Tibial nerve (tissue), 4 donors: Measurements from ENCODE around the gene SMIM34. TPM values are rescaled to one million over a fixed set of nuclear protein-coding genes. Genes with fewer than 3 reads are reported as not detected.
"Not testable (repeated sequence)": the region's sequence is repeated elsewhere in the genome, so short reads cannot be mapped to it uniquely, and the experiment has no call there.

ENCODE experiments used
- DNase-seq, 2 donors: peaks; one replicate each; pipeline ENCODE4 v3.0.0-alpha.2; 2019; ENCODE audit warnings: low spot score in 2 of 2
- H3K27ac ChIP-seq, 4 donors: fragments of 200-600 bp; sonication (generic) in 3 of 4; one replicate each; pipeline ENCODE4 v1.5.1; 2017 to 2019; ENCODE audit warnings: mild to moderate bottlenecking in 1 of 4
- H3K27me3 ChIP-seq, 2 donors: fragments of 200-600 bp; sonication (generic) in 1 of 2; one replicate each; pipeline versions ENCODE4 v1.5.1 to v1.6.0; 2017 to 2019
- H3K36me3 ChIP-seq, 3 donors: fragments of 200-600 bp; sonication (generic); one replicate each; pipeline ENCODE4 v1.5.1; 2018 to 2019
- H3K4me1 ChIP-seq, 4 donors: fragments of 200-600 bp; sonication (generic) in 3 of 4; one replicate each; pipeline ENCODE4 v1.5.1; 2017 to 2019
- H3K4me3 ChIP-seq, 4 donors: fragments of 200-600 bp; sonication (generic) in 3 of 4; one replicate each; pipeline ENCODE4 v1.5.1; 2017 to 2019; ENCODE audit warnings: mild to moderate bottlenecking in 1 of 4, moderate library complexity in 1 of 4
- H3K9me3 ChIP-seq, 4 donors: fragments of 200-600 bp; sonication (generic) in 3 of 4; one replicate each; pipeline ENCODE4 v1.5.1; 2017 to 2019
- EP300 ChIP-seq, 2 donors: sonication (generic); formaldehyde crosslinking; IDR thresholded peaks; one replicate each; pipeline ENCODE4 v1.6.1; 2017; ENCODE audit warnings: antibody characterized with exemption in 2 of 2, mild to moderate bottlenecking in 1 of 2
- POLR2A ChIP-seq, 2 donors: fragments of 450-650 bp; IDR thresholded peaks; one replicate each; pipeline ENCODE4 v1.6.1; 2017; ENCODE audit warnings: antibody characterized with exemption in 2 of 2, mild to moderate bottlenecking in 2 of 2, moderate library complexity in 2 of 2
- WGBS, 2 donors: methylation state at CpG; one replicate each; pipeline ENCODE4 v1.1.5; 2018; 5-methylcytosine and 5-hydroxymethylcytosine counted together
- total RNA-seq, 4 donors: library from RNA; depleted of rRNA; stranded (reverse); fragments of >200 nt; gene quantifications; one replicate each; pipeline ENCODE4 v1.1.0, GENCODE V29; 2016
- TF ChIP-seq, protein P1 (sequence below), 5 experiments: fragments of 200-600 bp in 3 of 5; fragments of 450-650 bp in 2 of 5; sonication (generic) in 3 of 5; IDR thresholded peaks; one replicate each; pipeline ENCODE4 v1.5.1; 2016 to 2019; ENCODE audit warnings: antibody characterized with exemption in 5 of 5, mild to moderate bottlenecking in 3 of 5, moderate library complexity in 2 of 5

The SMIM34 gene
- total RNA-seq, 4 donors from 2014 or later = not detected

DNA sequence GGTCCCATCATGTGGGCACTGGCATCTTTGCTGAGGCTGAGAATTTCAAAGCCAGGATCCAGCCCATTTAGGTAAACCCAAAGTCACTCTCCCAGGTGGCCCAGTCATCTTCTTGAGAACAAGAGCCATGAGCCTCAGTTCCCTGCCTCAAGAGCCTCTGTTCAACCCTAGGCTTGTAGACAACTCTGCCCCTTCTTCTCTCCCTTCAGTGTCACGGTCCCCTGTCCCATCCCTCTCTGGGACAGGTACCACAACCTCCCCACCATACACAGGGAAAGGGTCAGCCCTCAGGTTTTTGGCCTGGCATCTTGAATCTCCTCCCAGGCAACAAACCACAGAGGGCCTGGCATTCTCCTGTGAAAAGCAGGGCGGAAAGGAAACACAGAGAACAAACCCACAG, 18.1 kb downstream of the SMIM34 start:
- H3K4me1 ChIP-seq, H3K4me3 ChIP-seq, H3K9me3 ChIP-seq, DNase-seq, H3K27me3 ChIP-seq, H3K27ac ChIP-seq, H3K36me3 ChIP-seq: not testable (repeated sequence)
- no CpG with 5 or more reads among the region's 2 CpGs for WGBS, 2 donors

DNA sequence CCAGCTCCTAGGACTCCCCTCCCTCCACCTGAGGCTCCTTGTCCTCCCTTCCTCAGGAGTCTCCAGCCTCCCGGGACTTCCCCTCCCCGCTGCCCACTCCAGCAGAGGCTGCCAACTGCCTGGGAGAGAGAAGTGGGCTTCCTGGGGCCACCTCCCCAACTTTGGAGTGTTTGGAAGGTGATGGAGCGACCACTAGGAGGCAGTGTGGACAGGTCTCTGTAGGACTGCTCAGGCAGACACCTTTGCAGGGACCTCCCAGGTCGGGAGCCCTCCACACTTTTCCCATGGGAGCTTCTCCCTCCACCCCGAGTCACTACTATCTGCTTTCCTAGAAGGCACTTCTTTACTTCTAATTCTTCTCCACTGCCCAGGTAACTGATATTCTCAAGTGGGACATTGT, 19.0 kb downstream of the SMIM34 start:
- H3K36me3 ChIP-seq, H3K27me3 ChIP-seq, DNase-seq, H3K4me3 ChIP-seq, H3K27ac ChIP-seq, H3K4me1 ChIP-seq, H3K9me3 ChIP-seq: not testable (repeated sequence)
- no CpG with 5 or more reads among the region's 5 CpGs for WGBS, 2 donors

DNA sequence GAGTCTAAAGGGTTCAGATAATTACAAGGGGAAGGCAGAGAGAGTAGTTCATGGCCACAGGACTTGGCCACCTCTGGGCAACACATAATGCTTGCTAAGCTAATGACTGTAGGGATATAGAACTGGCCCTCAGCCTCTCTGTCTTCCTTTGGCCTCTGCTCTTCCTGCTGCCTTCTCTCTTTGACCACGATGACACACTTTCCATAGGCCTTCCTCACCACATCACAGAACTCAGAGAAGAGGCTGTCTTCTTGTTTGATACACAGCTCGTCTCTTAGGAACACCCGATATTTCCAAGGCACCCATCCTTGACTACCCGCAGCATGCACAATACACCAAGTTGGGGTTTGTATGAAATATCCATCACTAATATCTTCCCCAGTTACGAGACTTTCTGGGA, 23.2 kb downstream of the SMIM34 start:
- H3K4me3 ChIP-seq, H3K9me3 ChIP-seq, H3K4me1 ChIP-seq, DNase-seq, H3K27ac ChIP-seq, H3K27me3 ChIP-seq, H3K36me3 ChIP-seq: not testable (repeated sequence)
- WGBS, 2 donors = no CpG with 5 or more reads among the region's 5 CpGs

DNA sequence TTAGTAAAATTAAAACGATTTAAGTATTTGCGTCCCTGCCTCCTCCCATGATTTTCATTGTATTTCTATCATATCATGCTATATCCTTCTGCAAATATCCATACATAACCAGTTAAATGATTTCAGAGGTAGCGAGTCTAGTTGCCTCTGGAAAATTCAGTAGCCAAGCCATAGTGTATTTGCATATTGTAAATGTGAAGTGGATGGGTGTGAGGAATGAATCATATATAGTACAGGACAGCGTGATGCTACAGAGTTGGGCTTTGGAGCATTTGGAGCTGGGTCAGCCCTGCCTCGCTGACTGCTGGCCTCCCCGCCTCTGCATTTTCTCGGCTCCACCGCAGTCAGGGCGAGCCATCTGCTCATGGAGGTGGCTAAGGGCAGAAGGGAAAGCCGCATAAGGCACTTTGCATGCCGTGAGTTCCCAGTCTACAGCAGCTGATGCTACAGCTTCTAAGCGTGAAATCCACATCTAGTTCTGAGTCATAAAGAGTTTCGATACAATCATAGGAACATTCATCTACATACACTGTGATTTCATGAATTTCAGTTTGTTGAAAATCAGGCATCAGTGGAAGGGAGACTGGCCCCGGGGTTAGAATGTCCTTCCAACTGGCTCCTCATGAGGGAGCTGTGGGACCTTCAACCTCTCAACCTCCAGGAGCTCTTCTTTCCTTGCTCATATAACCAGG, 39.9 kb downstream of the SMIM34 start:
- not testable (repeated sequence) for H3K9me3 ChIP-seq, H3K27ac ChIP-seq, H3K27me3 ChIP-seq, DNase-seq, H3K36me3 ChIP-seq, H3K4me1 ChIP-seq, H3K4me3 ChIP-seq
- no CpG with 5 or more reads among the region's 14 CpGs for WGBS, 2 donors

DNA sequence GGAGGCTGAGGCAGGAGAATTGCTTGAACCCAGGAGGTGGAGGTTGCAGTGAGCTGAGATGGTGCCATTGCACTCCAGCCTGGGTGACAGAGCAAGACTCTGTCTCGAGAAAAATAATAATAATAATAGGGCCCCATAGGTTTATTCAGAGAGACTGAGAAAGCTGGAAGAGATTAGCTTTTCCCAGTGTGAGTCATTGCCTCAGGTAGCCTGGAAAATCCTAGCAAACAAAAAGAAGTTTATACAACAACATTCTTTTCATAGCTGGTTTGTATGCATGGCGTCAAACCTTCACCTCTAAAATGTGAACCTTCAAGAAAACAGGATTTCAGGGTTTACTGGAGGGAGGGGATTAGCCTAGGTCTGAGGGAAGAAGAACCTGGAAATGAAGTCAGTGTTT, 40.6 kb downstream of the SMIM34 start:
- DNase-seq, H3K36me3 ChIP-seq, H3K27ac ChIP-seq, H3K27me3 ChIP-seq, H3K4me1 ChIP-seq, H3K4me3 ChIP-seq, H3K9me3 ChIP-seq: not testable (repeated sequence)
- no CpG with 5 or more reads among the region's 2 CpGs for WGBS, 2 donors

DNA sequence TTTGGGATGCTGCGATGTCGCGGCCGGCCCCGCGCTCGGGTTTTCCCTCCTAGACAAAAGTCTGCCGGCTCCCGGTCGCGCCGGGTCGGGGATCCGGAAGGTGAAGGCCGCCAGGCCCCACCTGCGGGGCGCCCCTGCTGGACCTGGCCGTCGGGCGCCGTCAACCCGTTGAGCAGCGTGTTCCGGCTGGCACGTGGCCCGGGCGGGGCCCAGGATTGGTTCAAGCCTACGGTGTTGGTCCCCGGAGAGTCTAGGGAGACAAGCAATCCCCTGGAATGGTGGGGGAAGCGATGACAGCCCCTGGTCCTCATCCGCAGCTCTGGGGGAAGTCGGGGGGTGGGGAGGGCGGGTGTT, 48.2 kb downstream of the SMIM34 start:
- H3K27me3 ChIP-seq, H3K36me3 ChIP-seq, H3K4me1 ChIP-seq, H3K4me3 ChIP-seq, DNase-seq, H3K27ac ChIP-seq, H3K9me3 ChIP-seq: not testable (repeated sequence)
- WGBS, 2 donors = no CpG with 5 or more reads among the region's 33 CpGs

DNA sequence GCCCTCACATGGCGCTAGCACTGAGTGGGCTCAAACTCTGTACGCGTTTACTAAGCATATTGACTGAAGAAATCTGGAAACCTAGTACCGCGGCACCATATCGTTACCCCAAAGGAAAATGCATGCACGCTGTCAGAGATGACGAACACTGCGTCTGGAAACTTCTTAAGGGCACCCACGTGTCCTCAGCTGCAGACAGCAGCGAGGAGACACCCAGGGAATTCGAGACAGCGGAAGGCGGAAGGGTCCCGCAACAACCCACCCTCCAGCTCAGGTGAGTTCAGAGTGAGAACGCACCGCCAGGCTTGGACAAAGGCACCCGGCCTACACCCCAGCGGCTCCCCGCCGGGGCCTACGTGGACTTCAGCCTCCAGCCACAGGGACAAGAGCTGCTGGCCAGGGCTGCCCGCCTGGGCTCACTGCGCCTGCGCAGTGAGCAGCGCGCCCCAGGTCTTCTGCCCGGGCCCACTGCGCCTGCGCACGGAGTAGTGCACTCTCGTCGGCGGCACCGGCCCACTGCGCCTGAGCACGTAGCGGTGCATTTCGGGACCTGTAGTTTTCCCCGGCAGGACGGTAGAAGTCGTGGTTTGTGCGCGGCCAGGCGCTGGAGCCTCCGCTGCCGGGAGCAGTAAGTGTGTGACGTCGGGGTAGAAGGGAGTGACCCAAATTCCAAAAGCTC, 48.7 kb downstream of the SMIM34 start, which contains the start of gene SMIM11:
Gene SMIM11, plus strand, starts transcription at position 568 of the 679 bp plus-strand sequence. CDS start 3,998 bp downstream, outside the sequence.
- no CpG with 5 or more reads among the region's 49 CpGs for WGBS, 2 donors
- not testable (repeated sequence) for H3K27ac ChIP-seq, H3K9me3 ChIP-seq, H3K36me3 ChIP-seq, H3K27me3 ChIP-seq, H3K4me3 ChIP-seq, DNase-seq, H3K4me1 ChIP-seq

DNA sequence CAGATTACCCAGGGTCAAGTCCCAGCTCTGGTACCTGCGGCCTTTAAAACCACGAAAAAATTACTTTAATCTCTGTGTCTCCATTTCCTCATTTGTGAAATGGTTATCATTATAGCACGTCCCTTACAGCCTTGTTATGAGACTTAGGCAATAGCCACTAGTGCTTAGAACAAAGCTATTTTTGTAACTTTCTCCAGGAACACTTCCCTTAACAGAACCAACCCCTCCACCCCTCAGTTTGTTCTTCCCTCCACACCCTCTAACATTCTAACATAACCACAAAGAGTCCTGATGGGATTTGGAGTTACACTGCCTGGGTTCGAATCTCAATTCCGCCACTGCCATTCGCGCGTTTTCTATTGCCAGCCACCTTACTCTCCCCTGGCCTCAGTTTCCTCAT, 49.3 kb downstream of the SMIM34 start:
- not testable (repeated sequence) for DNase-seq, H3K27me3 ChIP-seq, H3K9me3 ChIP-seq, H3K27ac ChIP-seq, H3K36me3 ChIP-seq, H3K4me3 ChIP-seq, H3K4me1 ChIP-seq
- no CpG with 5 or more reads among the region's 8 CpGs for WGBS, 2 donors

DNA sequence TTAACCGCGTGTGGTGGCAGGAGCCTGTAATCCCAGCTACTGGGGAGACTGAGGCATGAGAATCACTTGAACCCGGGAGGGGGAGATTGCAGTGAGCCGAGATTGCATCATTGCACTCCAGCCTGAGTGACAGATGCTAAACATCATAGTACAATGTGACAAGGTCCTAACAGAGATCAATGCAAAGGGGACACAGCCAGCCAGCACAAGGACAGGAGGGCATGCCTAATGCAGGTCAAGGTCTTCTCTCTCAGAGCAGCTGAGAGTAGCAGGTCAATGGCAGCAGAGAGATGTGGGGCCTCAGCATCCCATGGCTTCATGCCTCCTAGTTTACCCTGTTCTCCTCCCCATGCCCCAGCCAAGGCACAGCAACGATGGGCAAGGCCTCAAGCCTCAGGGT, 51.4 kb downstream of the SMIM34 start:
- H3K9me3 ChIP-seq = no peaks in the 10 kb centered on the region
- H3K27ac ChIP-seq = no peak overlapping the region
- no peaks in the 10 kb centered on the region for H3K27me3 ChIP-seq
- H3K4me1 ChIP-seq = peaks cover 0 to 7% (median 0%) of the 10 kb centered on the region in 4 donors
- DNase-seq = no peak
- TF ChIP-seq POLR2A (IDR thresholded peaks at IDR 0.05) = no peak
- no peak for TF ChIP-seq EP300 (IDR thresholded peaks at IDR 0.05)
- TF ChIP-seq, protein P1, sequence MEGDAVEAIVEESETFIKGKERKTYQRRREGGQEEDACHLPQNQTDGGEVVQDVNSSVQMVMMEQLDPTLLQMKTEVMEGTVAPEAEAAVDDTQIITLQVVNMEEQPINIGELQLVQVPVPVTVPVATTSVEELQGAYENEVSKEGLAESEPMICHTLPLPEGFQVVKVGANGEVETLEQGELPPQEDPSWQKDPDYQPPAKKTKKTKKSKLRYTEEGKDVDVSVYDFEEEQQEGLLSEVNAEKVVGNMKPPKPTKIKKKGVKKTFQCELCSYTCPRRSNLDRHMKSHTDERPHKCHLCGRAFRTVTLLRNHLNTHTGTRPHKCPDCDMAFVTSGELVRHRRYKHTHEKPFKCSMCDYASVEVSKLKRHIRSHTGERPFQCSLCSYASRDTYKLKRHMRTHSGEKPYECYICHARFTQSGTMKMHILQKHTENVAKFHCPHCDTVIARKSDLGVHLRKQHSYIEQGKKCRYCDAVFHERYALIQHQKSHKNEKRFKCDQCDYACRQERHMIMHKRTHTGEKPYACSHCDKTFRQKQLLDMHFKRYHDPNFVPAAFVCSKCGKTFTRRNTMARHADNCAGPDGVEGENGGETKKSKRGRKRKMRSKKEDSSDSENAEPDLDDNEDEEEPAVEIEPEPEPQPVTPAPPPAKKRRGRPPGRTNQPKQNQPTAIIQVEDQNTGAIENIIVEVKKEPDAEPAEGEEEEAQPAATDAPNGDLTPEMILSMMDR (IDR thresholded peaks at IDR 0.05) = no peak
- 89 to 94% methylated on average over 5 of the region's 5 CpGs for WGBS, 2 donors
- H3K36me3 ChIP-seq = no peaks in the 10 kb centered on the region
- no peak overlapping the region for H3K4me3 ChIP-seq
